Hematopoietic multipotent progenitor cell treated with erythropoietin and hydrocortisone succinate and interleukin-3 and kit ligand, for 15 days (in vitro differentiated cells): ENCODE results near the gene UNC5A.

Experiments used
- DNase-seq: peaks from one replicate; pipeline ENCODE4 v3.0.0-alpha.2; 2015; ENCODE audit warnings: low spot score

Gene UNC5A

GRCh38 chr5:176899296-176899891 lies 89.0 kb downstream of the UNC5A start, which contains the start of gene HK3:
Gene HK3 (minus strand): TSS chr5:176899346. CDS start chr5:176896159, 3,187 bp downstream.
- no peak for DNase-seq

DNA sequence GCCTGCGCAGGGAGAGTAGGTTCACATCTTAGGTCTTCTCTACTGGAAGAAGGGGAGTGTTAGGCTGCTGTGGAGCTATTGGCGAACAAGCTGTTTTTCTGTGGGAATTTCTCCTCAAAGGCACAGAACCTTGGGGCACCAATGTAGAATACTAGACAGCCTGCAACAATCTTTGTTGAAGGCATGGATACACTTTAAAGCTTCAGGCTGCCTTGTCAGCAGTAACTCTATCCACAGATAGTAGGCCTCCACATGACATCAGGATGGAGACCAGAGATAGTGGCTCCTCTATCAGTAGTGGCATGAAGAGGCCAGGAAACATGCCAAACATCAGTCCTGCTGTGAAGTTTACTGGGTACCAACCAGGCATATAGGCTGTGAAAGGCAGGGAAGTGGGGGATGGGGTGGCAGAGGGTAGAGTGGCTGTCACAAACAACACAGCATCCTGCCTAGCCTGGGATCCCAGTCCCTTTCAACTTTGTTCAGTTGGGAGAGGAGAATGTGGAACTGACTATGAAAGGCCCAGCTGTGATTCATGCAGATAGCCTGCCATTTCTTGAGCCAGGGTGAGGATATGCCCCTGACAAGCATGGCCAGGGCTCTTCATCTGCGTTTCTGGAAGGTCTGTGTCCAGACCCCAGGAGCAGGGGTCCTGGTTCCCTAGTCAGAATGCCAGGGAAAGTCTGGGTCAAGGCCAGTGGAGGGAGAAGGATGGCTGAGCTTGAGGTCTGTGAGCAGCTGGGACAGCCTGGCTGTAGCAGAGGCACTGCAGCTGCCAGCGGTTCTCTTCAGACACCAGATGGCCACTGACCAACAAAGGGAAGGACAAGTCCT lies 89.8 kb downstream of the UNC5A start:
- no peak for DNase-seq

DNA sequence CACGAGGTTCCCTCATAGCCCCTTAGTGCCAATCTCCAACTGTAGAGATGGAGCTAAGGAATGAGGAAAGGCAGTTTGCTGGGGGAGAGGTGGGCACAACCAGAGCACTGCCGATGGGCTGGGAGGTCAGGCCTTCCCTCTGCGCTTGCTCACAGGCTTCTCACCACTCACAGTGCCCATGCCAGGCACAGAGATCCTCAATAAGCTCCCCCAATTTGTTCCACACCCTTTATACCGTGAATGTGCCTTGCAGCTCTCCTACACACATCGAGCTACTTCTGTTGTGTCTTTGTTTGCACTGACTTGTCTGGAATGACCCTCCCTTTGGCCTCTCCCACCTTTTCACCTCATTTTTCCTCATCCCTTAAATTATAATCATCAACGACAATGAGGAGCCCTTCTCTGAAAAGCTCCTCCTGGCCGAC lies 90.4 kb downstream of the UNC5A start:
- no peak for DNase-seq

DNA sequence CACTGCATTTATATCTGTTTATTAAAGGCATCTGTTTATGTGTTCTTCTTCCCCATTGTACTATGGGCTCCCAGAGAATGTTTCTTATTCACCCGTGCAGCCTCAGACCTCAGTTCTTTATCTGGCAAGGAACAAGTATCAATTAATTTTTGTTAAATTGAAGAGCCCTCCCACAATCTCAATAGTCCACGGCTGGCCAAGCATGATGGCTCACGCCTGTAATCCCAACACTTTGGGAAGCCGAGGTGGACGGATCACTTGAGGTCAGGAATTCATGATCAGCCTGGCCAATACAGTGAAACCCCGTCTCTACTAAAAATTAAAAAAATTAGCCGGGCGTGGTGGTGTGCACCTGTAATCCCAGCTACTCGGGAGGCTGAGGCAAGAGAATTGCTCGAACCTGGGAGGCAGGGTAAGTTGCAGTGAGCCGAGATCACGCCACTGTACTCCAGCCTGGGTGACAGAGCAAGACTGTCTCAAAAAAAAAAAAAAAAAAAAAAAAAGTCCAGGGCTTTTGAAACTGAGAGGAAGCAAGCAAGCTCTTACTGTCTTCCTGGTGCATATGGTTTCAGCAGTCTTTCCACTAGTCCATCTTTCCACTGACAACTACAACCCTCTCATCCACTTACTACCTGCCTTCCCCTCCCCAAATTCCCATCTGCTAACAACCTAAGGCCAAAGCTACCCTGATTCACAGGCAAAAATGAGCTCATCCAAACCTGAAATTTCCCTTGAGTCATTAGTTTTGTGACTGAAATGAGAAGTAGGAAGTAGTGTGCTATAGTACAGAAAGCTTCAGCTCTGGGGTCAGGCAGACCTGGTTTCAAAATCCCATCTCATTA lies 91.1 kb downstream of the UNC5A start:
- DNase-seq, result no peak

DNA sequence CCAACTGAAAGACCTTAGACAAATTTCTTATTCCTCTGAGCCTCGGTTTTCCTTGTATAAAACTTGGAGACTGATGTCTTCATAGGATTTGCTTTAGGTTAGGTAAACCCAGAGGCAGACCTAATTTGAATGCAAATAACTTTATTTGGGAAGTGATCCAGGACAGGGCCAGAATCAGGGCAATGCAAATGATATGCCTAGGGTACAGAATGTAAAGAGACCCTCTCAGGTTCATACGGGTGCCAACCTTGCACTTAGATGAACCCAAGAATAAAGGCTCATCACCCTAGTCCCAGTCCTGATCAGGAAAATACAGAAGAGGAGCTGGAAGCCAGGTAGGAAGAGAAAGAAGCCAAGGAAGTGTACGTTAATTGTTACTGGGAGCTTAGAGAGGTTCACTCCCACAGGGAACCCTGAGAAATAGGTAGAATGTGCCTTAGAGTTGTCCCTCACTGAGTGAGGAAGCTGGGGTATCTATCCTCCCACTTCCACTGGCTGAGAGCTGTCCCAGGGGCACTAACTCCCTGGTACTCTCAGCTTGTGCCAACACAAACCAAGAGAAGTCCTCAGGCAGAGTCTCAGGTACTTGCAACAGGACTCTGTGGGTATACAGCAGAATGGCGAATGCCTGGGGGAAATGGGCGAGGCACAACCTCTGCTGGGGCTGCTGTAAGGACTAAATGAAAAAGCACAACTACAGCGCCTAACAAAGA lies 91.9 kb downstream of the UNC5A start:
- DNase-seq, result no peak

DNA sequence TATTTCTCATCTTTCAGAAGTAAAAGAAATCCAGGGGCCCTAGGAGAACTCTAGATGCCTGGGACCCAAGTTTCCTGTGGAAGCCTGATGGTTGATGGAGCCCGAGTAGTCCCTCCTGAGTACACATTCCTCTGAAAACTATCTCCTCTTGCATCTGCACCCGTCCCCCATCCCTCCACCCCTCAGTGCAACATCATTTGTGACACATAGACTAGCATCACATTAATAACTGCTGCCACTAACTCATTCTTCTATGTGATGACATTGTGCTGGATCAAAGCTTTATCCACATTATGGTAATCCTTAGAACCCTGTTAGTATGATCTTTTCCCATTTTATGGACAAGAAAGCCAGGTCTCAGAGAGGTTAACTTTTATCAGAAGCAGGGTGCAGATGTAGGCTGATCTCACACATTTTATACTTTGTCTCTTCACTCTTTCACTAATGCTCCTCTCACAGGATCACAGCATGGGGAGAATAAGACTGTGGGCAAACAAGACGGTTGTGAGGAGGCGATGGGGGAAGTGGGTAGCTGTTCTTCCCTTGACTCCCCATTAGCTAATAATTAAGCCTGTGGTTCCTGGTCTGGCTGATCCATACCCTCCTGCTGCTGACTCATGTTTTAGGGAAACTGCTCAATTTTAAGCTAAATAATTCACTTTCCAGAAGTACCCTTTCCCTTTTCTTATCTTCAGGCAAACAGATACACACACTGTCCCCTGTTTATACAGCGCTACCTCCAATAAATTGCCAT lies 92.7 kb downstream of the UNC5A start:
- no peak for DNase-seq

DNA sequence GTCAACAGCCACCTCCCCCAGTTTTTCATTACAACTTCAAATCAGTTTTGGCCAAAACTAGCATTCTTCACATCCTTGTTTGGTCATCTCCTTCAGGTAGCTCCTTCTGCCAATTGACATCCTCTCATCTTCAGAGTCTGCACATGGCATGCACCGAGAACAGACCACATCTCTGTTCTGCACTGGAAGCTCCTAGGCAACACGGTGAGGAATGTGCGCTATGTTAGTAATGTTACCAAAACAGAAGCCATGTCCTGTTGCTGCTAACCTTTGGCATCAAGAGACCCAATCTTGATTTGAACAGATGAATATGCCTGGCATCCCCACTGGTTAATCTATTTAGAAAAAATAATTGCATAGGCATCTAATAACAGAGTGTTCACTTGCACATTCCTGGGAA lies 93.9 kb downstream of the UNC5A start:
- no peak for DNase-seq

- DNase-seq, result no peak
Observed at GRCh38 chr5:176906126-176906525, 95.8 kb downstream of the UNC5A start.

DNA sequence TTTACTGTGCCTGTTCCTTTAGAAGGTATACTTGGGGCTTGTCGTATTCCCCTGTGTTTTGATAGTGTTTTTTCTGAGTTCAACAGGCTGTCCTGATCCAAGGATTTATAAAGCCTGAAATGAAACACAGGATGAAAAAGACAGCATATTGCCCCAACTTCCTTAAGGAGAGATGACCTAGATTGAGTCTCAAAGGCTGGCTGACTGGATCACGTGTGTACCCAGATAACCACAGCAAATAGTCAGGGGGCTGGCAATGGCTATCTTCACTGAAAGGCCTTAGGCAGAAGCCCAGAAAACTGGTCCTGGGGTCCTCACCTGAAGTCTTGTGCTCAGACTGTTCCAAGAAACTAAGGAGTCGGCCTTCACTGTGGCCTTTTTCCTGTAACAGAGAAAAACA lies 96.4 kb downstream of the UNC5A start:
- no peak for DNase-seq

DNA sequence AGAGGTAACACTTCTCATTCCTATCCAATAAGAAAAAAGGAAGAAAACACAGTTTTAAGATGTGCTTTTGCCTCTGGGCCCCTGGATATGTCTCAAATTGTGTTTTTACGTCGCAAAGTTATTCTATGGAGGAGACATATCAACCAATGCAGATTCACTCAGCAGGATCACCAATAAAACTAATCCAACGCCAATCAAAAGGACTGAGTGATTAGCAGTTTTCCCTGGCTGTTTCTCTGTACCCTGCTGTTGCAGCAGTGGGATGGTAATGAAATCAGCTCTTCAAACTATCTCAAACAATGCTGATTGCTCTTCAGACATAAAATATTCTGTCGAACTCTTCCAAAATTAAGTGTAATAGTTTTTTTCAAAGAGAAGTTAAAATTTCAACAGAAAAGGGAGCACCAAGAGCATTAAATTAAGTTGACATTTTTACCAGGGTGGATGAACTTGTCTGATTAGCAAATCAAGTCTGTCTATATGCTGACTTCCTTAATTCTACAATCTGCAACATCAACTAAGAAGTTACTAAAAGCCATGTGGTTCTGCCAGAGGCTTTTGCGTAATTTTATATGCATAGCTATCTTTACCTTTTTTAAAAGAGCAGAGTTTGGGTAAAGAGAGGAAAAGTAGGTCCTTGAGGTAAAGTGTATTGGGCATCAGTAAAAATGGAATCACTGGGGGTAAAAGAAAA lies 98.5 kb downstream of the UNC5A start:
- DNase-seq, result no peak

DNA sequence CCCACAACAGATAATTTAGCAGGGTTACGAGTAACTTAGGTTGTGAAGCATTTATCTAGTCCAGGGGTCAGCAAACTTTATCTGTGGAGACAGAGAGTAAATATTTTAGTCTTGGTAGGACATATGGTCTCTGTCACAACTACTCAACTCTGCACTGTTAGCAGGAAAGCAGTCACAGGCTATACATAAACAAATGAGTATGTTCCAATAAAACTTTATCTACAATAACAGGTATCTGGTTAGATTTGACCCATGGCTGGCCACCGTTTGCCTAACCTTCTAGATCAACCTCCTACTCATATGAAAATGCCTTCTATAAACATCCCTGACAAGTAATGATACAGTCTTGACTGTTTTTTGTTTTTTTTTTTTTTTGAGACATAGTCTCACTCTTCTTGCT lies 101.8 kb downstream of the UNC5A start:
- DNase-seq, result no peak

DNA sequence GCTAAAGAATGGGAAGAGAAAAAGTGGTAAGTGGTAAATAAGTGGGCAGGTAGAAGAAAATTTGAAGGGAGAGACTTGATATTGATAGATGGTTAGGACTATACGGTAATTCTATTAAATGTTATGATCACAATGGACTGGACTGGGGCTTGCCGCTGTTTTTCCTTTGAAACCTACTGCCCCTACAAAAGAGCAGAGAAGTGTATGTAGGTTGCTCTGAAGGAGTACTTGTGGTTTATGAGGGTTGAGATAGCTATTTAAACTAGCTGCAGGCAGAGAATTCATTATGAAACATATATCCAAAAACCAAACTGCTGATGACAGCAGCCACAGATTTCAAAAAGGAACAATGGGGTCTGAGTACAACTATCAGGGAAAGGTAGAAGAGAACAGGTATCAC lies 105.5 kb downstream of the UNC5A start:
- DNase-seq, result no peak

- DNase-seq, result no peak
Observed at GRCh38 chr5:176916337-176916736, 106.0 kb downstream of the UNC5A start.

DNA sequence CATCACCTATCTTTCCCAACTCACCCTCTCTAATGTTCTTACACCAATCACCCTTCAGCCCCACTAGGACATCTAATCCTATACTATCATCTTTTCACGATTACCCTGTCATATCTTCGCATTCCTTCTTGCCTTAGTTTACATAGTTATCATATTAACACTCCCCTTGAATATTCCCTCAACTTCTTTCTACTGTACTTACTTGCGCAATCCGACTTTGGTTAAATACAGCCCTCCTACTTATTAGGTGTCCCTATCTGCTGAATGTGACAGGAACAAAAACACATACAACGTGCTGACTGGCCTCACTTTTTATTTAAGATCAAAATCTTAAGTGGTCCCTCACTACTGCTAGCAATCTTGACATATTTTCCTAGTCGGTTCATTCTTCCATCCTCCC lies 108.3 kb downstream of the UNC5A start:
- DNase-seq, result no peak

DNA sequence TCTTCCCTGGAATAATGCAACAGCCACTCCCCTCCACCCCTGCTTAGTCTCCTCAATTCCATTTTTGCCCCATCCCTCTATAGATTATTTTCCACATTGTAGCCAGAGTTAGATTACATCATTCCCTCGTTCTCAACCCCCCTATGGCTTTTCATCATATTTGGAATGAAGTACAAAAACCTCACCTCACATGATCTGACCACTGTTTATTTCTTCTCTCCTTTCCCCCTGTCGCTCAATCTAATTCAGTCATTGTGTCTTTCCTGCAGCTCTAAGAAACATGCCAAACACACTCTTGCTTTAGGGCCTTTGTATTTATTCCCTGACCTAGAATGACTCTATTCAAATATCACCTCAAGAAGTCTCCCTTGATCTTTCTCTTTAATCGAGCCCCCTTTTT lies 111.4 kb downstream of the UNC5A start:
- DNase-seq, result no peak

GRCh38 chr5:176922817-176923216 lies 112.5 kb downstream of the UNC5A start:
- DNase-seq, result no peak

DNA sequence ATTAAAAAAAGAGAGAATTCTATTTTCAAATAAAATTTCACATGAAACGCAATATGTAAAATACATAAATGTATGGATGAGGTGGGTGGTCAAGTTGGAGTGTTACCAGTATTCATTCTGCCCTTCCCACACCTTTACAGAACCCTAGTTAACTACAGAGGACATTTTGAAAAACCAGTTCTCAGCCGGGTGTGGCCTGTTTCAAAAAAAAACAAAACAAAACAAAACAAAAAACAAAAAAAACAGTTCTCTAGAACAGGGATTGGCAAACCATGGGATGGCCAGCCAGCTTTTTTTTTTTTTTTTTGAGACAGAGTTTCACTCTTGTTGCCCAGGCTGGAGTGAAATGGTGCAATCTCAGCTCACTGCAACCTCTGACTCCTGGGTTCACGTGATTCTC lies 117.2 kb downstream of the UNC5A start:
- DNase-seq, result no peak

- DNase-seq, result no peak
Observed at GRCh38 chr5:176929654-176930053, 119.3 kb downstream of the UNC5A start.
